Stomach smooth muscle (tissue), 2 donors: ENCODE data around the gene CDH4.

Source experiments
- H3K27ac ChIP-seq: one replicate; pipeline ENCODE4 v1.7.0; 2013; ENCODE audit warnings: mild to moderate bottlenecking, low read length, inconsistent platforms
- H3K27me3 ChIP-seq, 2 donors: one replicate each; pipeline ENCODE4 v1.7.0; 2013; ENCODE audit warnings: low read length in 2 of 2; ENCODE audit not compliant: insufficient read depth in 2 of 2, control insufficient read depth in 1 of 2
- H3K36me3 ChIP-seq, 2 donors: one replicate each; pipeline ENCODE4 v1.7.0; 2013; ENCODE audit warnings: low read length in 2 of 2; ENCODE audit not compliant: control insufficient read depth in 2 of 2, insufficient read depth in 2 of 2
- H3K4me1 ChIP-seq: one replicate; pipeline ENCODE4 v1.7.0; 2013; ENCODE audit warnings: low read length; ENCODE audit not compliant: control insufficient read depth, insufficient read depth
- H3K4me3 ChIP-seq, 2 donors: one replicate each; pipeline ENCODE4 v1.7.0; 2013; ENCODE audit warnings: low read length in 2 of 2
- H3K9ac ChIP-seq, 2 donors: one replicate each; pipeline ENCODE4 v1.7.0; 2013; ENCODE audit warnings: low read length in 2 of 2, mild to moderate bottlenecking in 1 of 2
- H3K9me3 ChIP-seq, 2 donors: one replicate each; pipeline ENCODE4 v1.7.0; 2013; ENCODE audit warnings: low read length in 2 of 2; ENCODE audit not compliant: control insufficient read depth in 2 of 2
- donor health status: healthy.
- donor health status: Pancreatic carcinoma.

The CDH4 gene

GRCh38 chr20:61535091-61535490 is 283.0 kb downstream of the CDH4 start:
- H3K4me1 ChIP-seq: no peaks in the 10 kb centered on the region
- no peaks in the 10 kb centered on the region for H3K36me3 ChIP-seq
- no peak overlapping the region for H3K27ac ChIP-seq

GRCh38 chr20:61535536-61535935 is 283.5 kb downstream of the CDH4 start:
- H3K9me3 ChIP-seq: no peaks in the 10 kb centered on the region

More at GRCh38 chr20:61535091-61535490, 283.0 kb downstream of the CDH4 start:
- Histone ChIP-seq H3K9ac (no peak overlapping the region), H3K9me3 (no peaks in the 10 kb centered on the region), H3K27me3 (no peaks in the 10 kb centered on the region), H3K4me3 (no peak overlapping the region)

GRCh38 chr20:61535956-61536355 is 283.9 kb downstream of the CDH4 start:
- Histone ChIP-seq H3K9ac (no peak overlapping the region), H3K4me1 (no peaks in the 10 kb centered on the region), H3K27me3 (no peaks in the 10 kb centered on the region), H3K9me3 (no peaks in the 10 kb centered on the region), H3K36me3 (no peaks in the 10 kb centered on the region), H3K27ac (no peak overlapping the region), H3K4me3 (no peak overlapping the region)

More at GRCh38 chr20:61535536-61535935, 283.5 kb downstream of the CDH4 start:
- H3K27ac ChIP-seq: no peak overlapping the region
- H3K36me3 ChIP-seq: no peaks in the 10 kb centered on the region
- H3K4me1 ChIP-seq: no peaks in the 10 kb centered on the region
- H3K27me3 ChIP-seq: no peaks in the 10 kb centered on the region
- H3K9ac ChIP-seq: no peak overlapping the region
- H3K4me3 ChIP-seq: no peak overlapping the region

GRCh38 chr20:61536671-61537070 is 284.6 kb downstream of the CDH4 start:
- Histone ChIP-seq H3K36me3 (no peaks in the 10 kb centered on the region), H3K4me3 (no peak overlapping the region), H3K9me3 (no peaks in the 10 kb centered on the region), H3K9ac (no peak overlapping the region), H3K27me3 (no peaks in the 10 kb centered on the region), H3K4me1 (no peaks in the 10 kb centered on the region), H3K27ac (no peak overlapping the region)

GRCh38 chr20:61537239-61538182 is 285.4 kb downstream of the CDH4 start:
- H3K9me3 ChIP-seq: peaks cover 0 to 5% of the 10 kb centered on the region in 2 donors

GRCh38 chr20:61538183-61538942 is 286.3 kb downstream of the CDH4 start:
- no peaks in the 10 kb centered on the region for H3K27me3 ChIP-seq
- H3K9ac ChIP-seq: no peak overlapping the region
- H3K4me1 ChIP-seq: no peaks in the 10 kb centered on the region
- no peak overlapping the region for H3K4me3 ChIP-seq
- H3K36me3 ChIP-seq: no peaks in the 10 kb centered on the region
- peaks cover 0 to 5% of the 10 kb centered on the region in 2 donors for H3K9me3 ChIP-seq
- no peak overlapping the region for H3K27ac ChIP-seq

More at GRCh38 chr20:61537239-61538182, 285.4 kb downstream of the CDH4 start:
- H3K4me1 ChIP-seq: no peaks in the 10 kb centered on the region
- no peak overlapping the region for H3K9ac ChIP-seq
- H3K27ac ChIP-seq: no peak overlapping the region
- H3K36me3 ChIP-seq: no peaks in the 10 kb centered on the region
- no peak overlapping the region for H3K4me3 ChIP-seq
- H3K27me3 ChIP-seq: no peaks in the 10 kb centered on the region

GRCh38 chr20:61538943-61539265 is 286.8 kb downstream of the CDH4 start:
- Histone ChIP-seq H3K4me1 (no peaks in the 10 kb centered on the region), H3K27me3 (no peaks in the 10 kb centered on the region), H3K36me3 (no peaks in the 10 kb centered on the region), H3K27ac (no peak overlapping the region), H3K9ac (no peak overlapping the region), H3K9me3 (peaks cover 0 to 5% of the 10 kb centered on the region in 2 donors), H3K4me3 (no peak overlapping the region)

- Histone ChIP-seq H3K9ac (no peak overlapping the region), H3K4me1 (no peaks in the 10 kb centered on the region), H3K4me3 (no peak overlapping the region), H3K27ac (no peak overlapping the region), H3K27me3 (no peaks in the 10 kb centered on the region), H3K9me3 (peaks cover 0 to 5% of the 10 kb centered on the region in 2 donors), H3K36me3 (no peaks in the 10 kb centered on the region)
Observed at GRCh38 chr20:61539706-61540360, 287.8 kb downstream of the CDH4 start.

GRCh38 chr20:61541537-61541936 is 289.5 kb downstream of the CDH4 start:
- Histone ChIP-seq H3K9ac (no peak overlapping the region), H3K4me1 (no peaks in the 10 kb centered on the region), H3K36me3 (no peaks in the 10 kb centered on the region), H3K27ac (no peak overlapping the region), H3K9me3 (peaks cover 0 to 7% of the 10 kb centered on the region in 2 donors), H3K27me3 (no peaks in the 10 kb centered on the region), H3K4me3 (no peak overlapping the region)

- Histone ChIP-seq H3K9me3 (peaks cover 0 to 7% of the 10 kb centered on the region in 2 donors), H3K9ac (no peak overlapping the region), H3K27ac (no peak overlapping the region), H3K27me3 (no peaks in the 10 kb centered on the region), H3K4me3 (no peak overlapping the region), H3K36me3 (no peaks in the 10 kb centered on the region), H3K4me1 (no peaks in the 10 kb centered on the region)
Observed at GRCh38 chr20:61543086-61543485, 291.0 kb downstream of the CDH4 start.
